Psoas muscle (tissue), 8 donors: ENCODE results near the gene MDN1. TPM values are rescaled to one million over a fixed set of nuclear protein-coding genes. Genes with fewer than 3 reads are reported as not detected.

ENCODE experiments used
- ATAC-seq, 4 donors: fragments of 200-7000 bp; cut with Tn5 transposase; one replicate each; pipeline ENCODE4 v1.9.1; 2020; ENCODE audit warnings: moderate library complexity in 3 of 4, mild to moderate bottlenecking in 2 of 4
- DNase-seq, 2 donors: peaks; one replicate each; pipeline ENCODE4 v3.0.0-alpha.2; 2020
- H3K27ac ChIP-seq: fragments of 200-600 bp; one replicate; pipeline ENCODE4 v1.8.0; 2022
- H3K27me3 ChIP-seq, 3 donors: fragments of 200-600 bp in 1 of 3; one replicate each; pipeline versions ENCODE4 v1.6.1 to v1.8.0; 2013 to 2022; ENCODE audit warnings: low read length in 2 of 3, mild to moderate bottlenecking in 2 of 3, moderate library complexity in 1 of 3; ENCODE audit not compliant: insufficient read depth in 3 of 3
- H3K36me3 ChIP-seq, 2 donors: fragments of 200-600 bp in 1 of 2; one replicate each; pipeline versions ENCODE4 v1.6.1 to v1.8.0; 2013 to 2022; ENCODE audit warnings: low read depth in 1 of 2, mild to moderate bottlenecking in 1 of 2, moderate library complexity in 1 of 2; ENCODE audit not compliant: insufficient read depth in 1 of 2
- H3K4me1 ChIP-seq: fragments of 200-600 bp; one replicate; pipeline ENCODE4 v1.8.0; 2022
- H3K4me3 ChIP-seq: fragments of 200-600 bp; one replicate; pipeline ENCODE4 v1.8.0; 2022; ENCODE audit warnings: mild to moderate bottlenecking
- H3K9me3 ChIP-seq: fragments of 200-600 bp; one replicate; pipeline ENCODE4 v1.8.0; 2022
- WGBS, 3 donors: extraction: QIAGEN DNeasy Blood & Tissue Kit; methylation state at CpG; one replicate each; pipeline versions ENCODE4 v1.1.6 to v1.1.7; 2013; 5-methylcytosine and 5-hydroxymethylcytosine counted together
- intact Hi-C, 2 donors: fragments of 100-400 bp; cut with DNase I; formaldehyde crosslinking; loops; one replicate each; pipeline versions ENCODE4 v1.11.0 to v1.14.2; 2022
- polyA plus RNA-seq, 3 donors: library from polyadenylated mRNA; stranded (reverse); fragments of 200-250 nt; gene quantifications; one replicate each; pipeline ENCODE4 v1.2.3, GENCODE V29; 2013
- total RNA-seq, 4 donors: library from RNA; stranded (reverse); fragmentation: NEBNext Ultra II Directional in 2 of 4; extraction: Animal tissue kit (Norgen Biotek cat#: 25700) in 2 of 4; gene quantifications; one replicate each; pipeline versions ENCODE4 v1.2.1 to v1.2.4, GENCODE V29; 2021 to 2023
- TF ChIP-seq, protein P1 (sequence below): fragments of 200-600 bp; IDR thresholded peaks from one replicate; pipeline ENCODE4 v1.8.0; 2022; ENCODE audit warnings: antibody characterized with exemption
- donor health status: healthy with polysubstance abuse.
- donor health status: DM: no; HTN: no; CAD: no; lungs with moderate emphysema.
- donor health status: Bipolar disorder and iron deficiency.
- donor health status: healthy.
- donor health status: DM: yes; HTN: yes; CAD: no.
- donor health status: DM: no; HTN: no; CAD: no.
- donor health status: DM: no; HTN: no; CAD: no.
- donor health status: DM: yes; HTN: yes; CAD: no.

Gene MDN1
- total and polyA plus RNA-seq, 7 donors: 7.5 to 27.2 (median 14.6) TPM

DNA sequence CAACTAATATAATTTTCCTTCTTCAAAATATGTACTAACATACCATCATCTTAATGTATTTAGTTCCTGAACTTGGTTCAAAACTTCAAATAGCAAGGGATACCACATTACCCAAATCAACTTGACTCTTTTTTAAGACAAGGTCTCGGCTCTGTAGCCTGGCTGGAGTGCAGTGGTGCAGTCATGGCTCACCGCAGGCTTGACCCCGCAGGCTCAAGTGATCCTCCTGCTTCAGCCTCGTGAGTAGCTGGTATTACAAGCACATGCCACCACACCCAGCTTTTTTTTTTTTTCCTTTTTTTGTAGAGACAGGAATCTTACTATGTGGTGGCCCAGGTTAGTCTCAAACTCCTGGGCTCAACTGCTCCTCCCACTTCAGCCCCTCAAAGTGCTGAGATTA, 125.2 kb downstream of the MDN1 start:
- peaks cover 2 to 98% of the 10 kb centered on the region in 2 donors for H3K36me3 ChIP-seq
- WGBS, 3 donors: 90 to 96% (median 95%) methylated on average over 4 of the region's 4 CpGs
- TF ChIP-seq, protein P1, sequence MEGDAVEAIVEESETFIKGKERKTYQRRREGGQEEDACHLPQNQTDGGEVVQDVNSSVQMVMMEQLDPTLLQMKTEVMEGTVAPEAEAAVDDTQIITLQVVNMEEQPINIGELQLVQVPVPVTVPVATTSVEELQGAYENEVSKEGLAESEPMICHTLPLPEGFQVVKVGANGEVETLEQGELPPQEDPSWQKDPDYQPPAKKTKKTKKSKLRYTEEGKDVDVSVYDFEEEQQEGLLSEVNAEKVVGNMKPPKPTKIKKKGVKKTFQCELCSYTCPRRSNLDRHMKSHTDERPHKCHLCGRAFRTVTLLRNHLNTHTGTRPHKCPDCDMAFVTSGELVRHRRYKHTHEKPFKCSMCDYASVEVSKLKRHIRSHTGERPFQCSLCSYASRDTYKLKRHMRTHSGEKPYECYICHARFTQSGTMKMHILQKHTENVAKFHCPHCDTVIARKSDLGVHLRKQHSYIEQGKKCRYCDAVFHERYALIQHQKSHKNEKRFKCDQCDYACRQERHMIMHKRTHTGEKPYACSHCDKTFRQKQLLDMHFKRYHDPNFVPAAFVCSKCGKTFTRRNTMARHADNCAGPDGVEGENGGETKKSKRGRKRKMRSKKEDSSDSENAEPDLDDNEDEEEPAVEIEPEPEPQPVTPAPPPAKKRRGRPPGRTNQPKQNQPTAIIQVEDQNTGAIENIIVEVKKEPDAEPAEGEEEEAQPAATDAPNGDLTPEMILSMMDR: no peak
- H3K4me1 ChIP-seq: no peaks in the 10 kb centered on the region
- DNase-seq: no peak
- no peak overlapping the region for H3K27ac ChIP-seq
- H3K27me3 ChIP-seq: no peaks in the 10 kb centered on the region
- no peak overlapping the region for H3K4me3 ChIP-seq
- ATAC-seq: no peak
- no peaks in the 10 kb centered on the region for H3K9me3 ChIP-seq
- intact Hi-C loops: loop anchor here in 1 of 2 donors (5.0 kb wide), 1 partner anchor 58 kb away; no protein-coding TSS in a partner anchor

DNA sequence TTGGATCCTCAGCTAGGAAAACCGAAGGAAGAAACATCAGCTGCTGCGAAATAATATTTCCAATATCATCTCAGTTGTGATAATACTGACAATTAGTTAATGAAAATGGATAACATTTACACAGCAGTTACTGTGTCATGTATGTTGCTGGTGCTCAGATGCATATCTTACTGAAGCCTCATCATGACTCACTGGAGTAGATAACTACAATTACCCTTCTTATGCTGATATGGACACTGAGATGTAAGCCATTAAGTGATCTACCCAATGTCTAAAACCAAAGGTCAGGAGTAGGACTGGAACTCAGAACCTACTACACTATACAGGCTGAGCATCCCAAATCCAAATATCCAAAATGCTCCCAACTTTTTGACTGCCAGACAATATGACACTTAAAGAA, 126.4 kb downstream of the MDN1 start:
- intact Hi-C loops: loop anchor here in 1 of 2 donors (5.0 kb wide), 1 partner anchor 59 kb away; no protein-coding TSS in a partner anchor
- WGBS, 3 donors: 96 to 100% (median 97%) methylated on average over 2 of the region's 2 CpGs

DNA sequence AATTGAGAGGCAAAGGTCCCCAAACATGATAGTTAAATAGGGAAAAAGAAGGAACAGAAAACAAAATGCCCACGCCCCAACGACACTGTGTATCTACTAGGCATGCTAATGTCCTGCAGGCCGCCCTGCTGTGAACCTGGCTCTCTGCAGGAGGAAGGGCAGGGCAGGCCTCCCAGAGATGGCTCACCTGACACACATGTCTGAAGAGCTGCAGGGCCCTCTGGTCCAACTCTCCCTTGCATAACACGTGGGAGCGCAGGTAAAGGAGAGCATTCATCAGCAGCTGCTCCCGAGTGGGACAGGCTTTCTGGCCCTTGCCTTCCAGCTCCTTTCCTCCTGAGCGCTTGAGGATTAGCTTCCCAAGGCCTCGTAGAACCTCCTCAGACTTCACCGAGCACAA, 127.3 kb downstream of the MDN1 start:
- DNase-seq: no peak
- H3K27ac ChIP-seq: no peak overlapping the region
- 89 to 91% (median 91%) methylated on average over 9 of the region's 9 CpGs for WGBS, 3 donors
- intact Hi-C loops: loop anchor here in 1 of 2 donors (5.0 kb wide), 1 partner anchor 60 kb away; no protein-coding TSS in a partner anchor
- peaks cover 4% of the 10 kb centered on the region for H3K4me1 ChIP-seq
- no peak overlapping the region for H3K4me3 ChIP-seq
- ATAC-seq: no peak
- TF ChIP-seq, protein P1: no peak
- no peaks in the 10 kb centered on the region for H3K9me3 ChIP-seq
- H3K27me3 ChIP-seq: no peaks in the 10 kb centered on the region
- H3K36me3 ChIP-seq: peaks cover 4 to 100% of the 10 kb centered on the region in 2 donors

More for the DNA sequence above, 126.4 kb downstream of the MDN1 start:
- DNase-seq (no peak), ATAC-seq (no peak)
- H3K27ac ChIP-seq: no peak overlapping the region
- TF ChIP-seq, protein P1: no peak
- H3K27me3 ChIP-seq: no peaks in the 10 kb centered on the region
- H3K4me3 ChIP-seq: no peak overlapping the region
- H3K36me3 ChIP-seq: peaks cover 2 to 98% of the 10 kb centered on the region in 2 donors
- no peaks in the 10 kb centered on the region for H3K9me3 ChIP-seq
- peaks cover 4% of the 10 kb centered on the region for H3K4me1 ChIP-seq

DNA sequence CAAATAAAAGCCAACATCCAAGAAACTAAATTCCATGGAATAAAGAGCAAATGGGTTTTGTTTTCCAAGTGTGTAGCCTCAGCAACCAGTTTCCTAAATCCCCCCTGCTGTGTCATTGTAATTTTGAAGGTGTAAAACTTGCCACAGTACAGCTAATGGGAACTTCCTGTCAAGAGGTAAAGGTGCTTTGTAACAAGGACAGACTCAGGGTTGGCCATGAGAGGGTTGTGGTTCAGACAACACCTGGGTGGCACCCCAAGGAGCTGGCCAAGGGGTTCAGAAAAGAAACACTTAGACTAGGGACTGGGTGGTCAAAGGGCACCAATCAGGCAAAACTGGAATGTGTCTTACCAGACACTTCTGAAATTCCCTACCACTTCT, 128.7 kb downstream of the MDN1 start:
- peaks cover 9 to 100% of the 10 kb centered on the region in 2 donors for H3K36me3 ChIP-seq
- no peaks in the 10 kb centered on the region for H3K27me3 ChIP-seq
- DNase-seq (no peak), ATAC-seq (no peak)
- TF ChIP-seq, protein P1: no peak
- peaks cover 4% of the 10 kb centered on the region for H3K4me1 ChIP-seq
- intact Hi-C loops: loop anchor here in 1 of 2 donors (5.0 kb wide), 1 partner anchor 61 kb away; no protein-coding TSS in a partner anchor
- H3K4me3 ChIP-seq: no peak overlapping the region
- H3K9me3 ChIP-seq: no peaks in the 10 kb centered on the region
- H3K27ac ChIP-seq: no peak overlapping the region

DNA sequence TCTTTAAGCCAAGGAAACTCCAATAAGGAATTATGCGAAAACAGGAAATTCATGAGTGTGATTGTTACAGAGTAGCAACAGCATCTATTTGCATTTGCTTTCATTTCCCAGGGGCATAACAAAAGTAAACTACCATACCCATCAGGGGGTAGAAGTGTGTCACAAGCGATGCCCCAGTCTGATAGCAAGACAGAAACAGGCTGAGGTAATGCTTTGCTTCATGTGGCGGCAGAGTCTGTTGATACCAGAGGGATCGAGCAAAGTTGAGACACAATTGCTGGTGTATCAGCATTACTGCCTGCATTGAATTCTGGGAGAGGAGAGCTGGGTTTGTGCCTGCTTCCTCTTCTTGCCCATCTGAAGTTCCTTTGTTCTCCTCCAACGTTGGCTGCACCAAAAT, 129.9 kb downstream of the MDN1 start:
- intact Hi-C loops: loop anchor here in 1 of 2 donors (5.0 kb wide), 1 partner anchor 63 kb away; no protein-coding TSS in a partner anchor
- DNase-seq (no peak), ATAC-seq (peak in 3 of 4 donors; percentile 28 to 47 (median 35))
- Histone ChIP-seq H3K4me1 (peaks cover 4% of the 10 kb centered on the region), H3K9me3 (no peaks in the 10 kb centered on the region), H3K27me3 (no peaks in the 10 kb centered on the region), H3K27ac (no peak overlapping the region), H3K36me3 (peaks cover 15 to 100% of the 10 kb centered on the region in 2 donors), H3K4me3 (no peak overlapping the region)
- TF ChIP-seq, protein P1: no peak
- 47 to 52% (median 51%) methylated on average over 5 of the region's 5 CpGs for WGBS, 3 donors
